ENCODE measurements around the gene SLC45A1.

Gene SLC45A1

DNA sequence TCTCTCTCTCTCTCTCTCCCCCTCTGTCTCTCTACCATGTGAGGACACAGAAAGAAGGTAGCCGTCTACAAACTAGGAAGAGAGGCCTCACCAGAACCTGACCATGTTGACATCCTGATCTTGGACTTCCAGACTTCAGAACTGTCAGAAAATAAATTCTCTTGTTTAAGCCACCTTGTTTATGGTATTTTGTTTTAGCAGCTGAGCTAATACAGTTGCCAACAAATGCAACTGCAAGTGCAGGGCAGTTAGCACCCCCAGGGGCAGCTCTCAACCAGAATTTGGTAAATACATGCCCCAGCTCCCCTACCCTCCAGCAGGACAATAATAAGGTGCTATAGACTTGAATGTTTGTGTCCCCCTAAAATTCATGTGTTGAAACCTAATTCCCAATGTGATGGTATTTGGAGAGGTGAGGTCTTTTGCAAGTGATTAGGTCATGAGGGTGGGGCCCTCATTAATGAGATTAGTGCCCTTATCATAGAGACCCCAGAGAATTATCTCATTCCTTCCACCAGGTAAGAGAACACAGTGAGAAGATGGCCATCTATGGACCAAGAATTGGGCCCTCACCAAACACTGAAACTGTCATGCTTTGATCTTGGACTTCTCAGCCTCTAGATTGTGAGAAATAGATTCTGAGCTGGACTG, 6.7 kb upstream of the SLC45A1 start:
- H2BK15ac ChIP-seq (ENCODE audit: low read length): no peak overlapping the region
- no peak overlapping the region for H3K23ac ChIP-seq (ENCODE audit: low read depth, low read length, poor library complexity)
- no peak overlapping the region for H2AK5ac ChIP-seq (ENCODE audit: low read depth, low read length)
- DNase-seq (ENCODE audit: low spot score): no peak
- H3K27ac ChIP-seq (replicated peaks; ENCODE audit: low read length): no peak overlapping the region
- no peak overlapping the region for H3K4me3 ChIP-seq (ENCODE audit: low read length in 2 of 2)
- peaks cover 9 to 13% of the 10 kb centered on the region in 2 donors for H3K4me1 ChIP-seq (ENCODE audit: control insufficient read depth in 2 of 2, insufficient read depth in 1 of 2, low read depth in 1 of 2, low read length in 2 of 2)
- H3K36me3 ChIP-seq (replicated peaks in 1 of 2; ENCODE audit: control insufficient read depth in 2 of 2, insufficient read depth in 2 of 2, low read length in 2 of 2): no peaks in the 10 kb centered on the region
- H4K91ac ChIP-seq (ENCODE audit: low read depth, low read length, poor library complexity): no peak overlapping the region
- H4K8ac ChIP-seq (ENCODE audit: low read depth, low read length): no peak overlapping the region
- WGBS, 2 donors (ENCODE audit: extremely low coverage in 2 of 2, insufficient read length in 2 of 2, insufficient replicate concordance in 1 of 2): no CpG with 5 or more reads among the region's 1 CpG
- no peak overlapping the region for H2BK120ac ChIP-seq (ENCODE audit: low read depth, low read length)
- no peak overlapping the region for H3K4ac ChIP-seq (ENCODE audit: low read length)
- H3K4me2 ChIP-seq (ENCODE audit: insufficient read depth, low read length, poor library complexity, severe bottlenecking): no peak overlapping the region
- no peak overlapping the region for H3K14ac ChIP-seq (ENCODE audit: low read length)
- no peak overlapping the region for H2BK5ac ChIP-seq (ENCODE audit: low read length)
- H3K9me3 ChIP-seq (replicated peaks in 1 of 2; ENCODE audit: control insufficient read depth in 2 of 2, insufficient read depth in 1 of 2, low read depth in 1 of 2, low read length in 2 of 2): no peaks in the 10 kb centered on the region
- no peak overlapping the region for H3K9ac ChIP-seq (ENCODE audit: low read depth, low read length, poor library complexity)
- peaks cover 0 to 11% (median 3%) of the 10 kb centered on the region in 3 experiments for H3K27me3 ChIP-seq (ENCODE audit: control insufficient read depth in 3 of 3, insufficient read depth in 3 of 3, low read depth in 1 of 3, low read length in 3 of 3)
- H2AFZ ChIP-seq (ENCODE audit: low read length): no peak overlapping the region
- H3K18ac ChIP-seq (ENCODE audit: low read length): no peak overlapping the region
- H2BK12ac ChIP-seq (ENCODE audit: low read length): no peak overlapping the region
- H3K79me1 ChIP-seq (ENCODE audit: low read depth, low read length): no peaks in the 10 kb centered on the region

DNA sequence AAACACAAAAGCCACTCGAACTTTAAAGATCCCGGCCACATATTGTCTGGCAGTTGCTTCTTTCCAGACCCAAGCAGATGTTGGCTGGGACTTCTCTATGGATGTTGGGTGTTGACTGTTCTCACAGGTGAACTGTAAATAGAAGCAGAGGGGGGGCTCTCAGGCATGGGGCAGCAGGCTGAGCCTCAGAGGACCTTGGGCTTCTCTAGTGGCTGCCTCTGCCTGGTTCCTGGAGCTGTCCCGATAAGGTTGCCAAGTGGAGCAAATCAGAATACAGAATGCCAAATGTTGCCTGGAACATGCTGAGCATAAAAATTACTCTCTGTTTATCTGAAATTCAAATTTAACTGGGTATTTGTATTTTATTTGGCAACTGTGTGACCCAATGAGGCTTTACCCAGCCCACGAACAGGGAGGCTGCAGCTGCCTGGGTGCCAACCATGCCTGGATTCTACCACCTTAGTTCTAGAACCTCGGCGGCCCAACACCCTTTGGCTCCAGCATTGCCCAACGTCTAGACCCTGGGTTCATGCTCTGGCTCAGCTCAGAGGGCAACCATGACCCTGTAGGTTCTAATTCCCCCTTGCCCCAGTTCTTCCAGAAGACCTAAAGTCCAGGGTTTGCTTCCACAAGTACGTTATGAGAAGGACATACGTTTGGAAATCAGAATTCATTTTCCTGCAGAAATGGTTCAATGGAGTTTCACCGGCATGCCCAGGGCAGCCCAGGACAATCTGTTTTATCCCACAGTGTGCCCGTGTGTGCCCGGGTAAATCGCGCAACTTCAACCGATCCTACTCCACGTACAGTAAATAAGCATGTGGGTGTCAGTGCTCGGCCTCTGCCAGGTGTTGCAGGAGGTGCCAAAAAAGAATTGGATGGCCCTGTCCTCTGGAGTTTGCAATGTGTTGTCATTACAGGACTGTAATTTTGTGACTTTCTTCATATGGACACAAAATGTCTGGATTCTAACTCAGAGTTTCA, 5.4 kb upstream of the SLC45A1 start:
- Histone ChIP-seq H2AFZ (ENCODE audit: low read length) (no peak overlapping the region), H2BK5ac (ENCODE audit: low read length) (no peak overlapping the region), H3K9ac (ENCODE audit: low read depth, low read length, poor library complexity) (no peak overlapping the region), H4K8ac (ENCODE audit: low read depth, low read length) (no peak overlapping the region), H3K27me3 (ENCODE audit: control insufficient read depth in 3 of 3, insufficient read depth in 3 of 3, low read depth in 1 of 3, low read length in 3 of 3) (peaks cover 0 to 24% (median 7%) of the 10 kb centered on the region in 3 experiments), H2BK15ac (ENCODE audit: low read length) (no peak overlapping the region), H3K27ac (replicated peaks; ENCODE audit: low read length) (no peak overlapping the region), H2BK12ac (ENCODE audit: low read length) (no peak overlapping the region), H3K4me3 (ENCODE audit: low read length in 2 of 2) (no peak overlapping the region), H3K9me3 (replicated peaks in 1 of 2; ENCODE audit: control insufficient read depth in 2 of 2, insufficient read depth in 1 of 2, low read depth in 1 of 2, low read length in 2 of 2) (no peaks in the 10 kb centered on the region), H3K4me2 (ENCODE audit: insufficient read depth, low read length, poor library complexity, severe bottlenecking) (no peak overlapping the region), H3K79me1 (ENCODE audit: low read depth, low read length) (no peaks in the 10 kb centered on the region), H3K18ac (ENCODE audit: low read length) (no peak overlapping the region), H3K4me1 (ENCODE audit: control insufficient read depth in 2 of 2, insufficient read depth in 1 of 2, low read depth in 1 of 2, low read length in 2 of 2) (peaks cover 9 to 13% of the 10 kb centered on the region in 2 donors), H3K14ac (ENCODE audit: low read length) (no peak overlapping the region), H3K36me3 (replicated peaks in 1 of 2; ENCODE audit: control insufficient read depth in 2 of 2, insufficient read depth in 2 of 2, low read length in 2 of 2) (no peaks in the 10 kb centered on the region), H2AK5ac (ENCODE audit: low read depth, low read length) (no peak overlapping the region), H2BK120ac (ENCODE audit: low read depth, low read length) (no peak overlapping the region), H3K4ac (ENCODE audit: low read length) (no peak overlapping the region), H4K91ac (ENCODE audit: low read depth, low read length, poor library complexity) (no peak overlapping the region), H3K23ac (ENCODE audit: low read depth, low read length, poor library complexity) (no peak overlapping the region)
- DNase-seq (ENCODE audit: low spot score): no peak
- WGBS, 2 donors (ENCODE audit: extremely low coverage in 2 of 2, insufficient read length in 2 of 2, insufficient replicate concordance in 1 of 2): no CpG with 5 or more reads among the region's 17 CpGs

DNA sequence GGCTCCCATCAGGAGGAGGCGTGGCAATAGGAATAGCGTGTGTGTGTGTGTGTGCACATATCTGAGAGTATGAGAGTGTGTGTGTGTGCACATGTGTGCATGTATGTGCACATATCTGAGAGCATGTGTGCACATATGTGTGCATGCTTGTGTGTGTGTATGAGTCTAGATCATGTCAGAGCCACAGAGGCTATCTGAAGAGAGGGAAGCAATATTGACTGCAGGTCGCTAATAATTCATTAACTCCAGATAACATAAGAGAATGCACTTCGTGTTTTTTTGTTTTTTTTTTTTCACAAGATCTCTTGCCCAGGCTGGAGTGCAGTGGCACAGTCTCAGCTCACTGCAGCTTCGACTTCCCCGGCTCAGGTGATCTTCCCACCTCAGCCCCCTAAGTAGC, 4.7 kb upstream of the SLC45A1 start:
- H2AFZ ChIP-seq (ENCODE audit: low read length): no peak overlapping the region
- H3K4me3 ChIP-seq (ENCODE audit: low read length in 2 of 2): no peak overlapping the region
- no peak overlapping the region for H2BK15ac ChIP-seq (ENCODE audit: low read length)
- no CpG with 5 or more reads among the region's 6 CpGs for whole genome bisulfite sequencing, 2 donors (ENCODE audit: extremely low coverage in 2 of 2, insufficient read length in 2 of 2, insufficient replicate concordance in 1 of 2)
- no peak overlapping the region for H2BK120ac ChIP-seq (ENCODE audit: low read depth, low read length)
- H4K8ac ChIP-seq (ENCODE audit: low read depth, low read length): no peak overlapping the region
- no peak overlapping the region for H2BK5ac ChIP-seq (ENCODE audit: low read length)
- H2BK12ac ChIP-seq (ENCODE audit: low read length): no peak overlapping the region
- H3K9ac ChIP-seq (ENCODE audit: low read depth, low read length, poor library complexity): no peak overlapping the region
- H3K4me2 ChIP-seq (ENCODE audit: insufficient read depth, low read length, poor library complexity, severe bottlenecking): no peak overlapping the region
- H4K91ac ChIP-seq (ENCODE audit: low read depth, low read length, poor library complexity): no peak overlapping the region
- H3K4me1 ChIP-seq (ENCODE audit: control insufficient read depth in 2 of 2, insufficient read depth in 1 of 2, low read depth in 1 of 2, low read length in 2 of 2): peaks cover 10 to 16% of the 10 kb centered on the region in 2 donors
- no peaks in the 10 kb centered on the region for H3K36me3 ChIP-seq (replicated peaks in 1 of 2; ENCODE audit: control insufficient read depth in 2 of 2, insufficient read depth in 2 of 2, low read length in 2 of 2)
- H3K9me3 ChIP-seq (replicated peaks in 1 of 2; ENCODE audit: control insufficient read depth in 2 of 2, insufficient read depth in 1 of 2, low read depth in 1 of 2, low read length in 2 of 2): no peaks in the 10 kb centered on the region
- no peak overlapping the region for H3K27ac ChIP-seq (replicated peaks; ENCODE audit: low read length)
- H3K18ac ChIP-seq (ENCODE audit: low read length): no peak overlapping the region
- H3K23ac ChIP-seq (ENCODE audit: low read depth, low read length, poor library complexity): no peak overlapping the region
- H3K4ac ChIP-seq (ENCODE audit: low read length): no peak overlapping the region
- no peak overlapping the region for H3K14ac ChIP-seq (ENCODE audit: low read length)
- H3K79me1 ChIP-seq (ENCODE audit: low read depth, low read length): no peaks in the 10 kb centered on the region
- no peak for DNase-seq (ENCODE audit: low spot score)
- peaks cover 0 to 29% (median 9%) of the 10 kb centered on the region in 3 experiments for H3K27me3 ChIP-seq (ENCODE audit: control insufficient read depth in 3 of 3, insufficient read depth in 3 of 3, low read depth in 1 of 3, low read length in 3 of 3)
- peak overlapping the region; percentile 23 for H2AK5ac ChIP-seq (ENCODE audit: low read depth, low read length)

Measured in neuronal stem cell (in vitro differentiated cells).